Stomach (tissue), 9 donors: ENCODE results near the gene ATP6V0D1. TPM values are rescaled to one million over a fixed set of nuclear protein-coding genes. Genes with fewer than 3 reads are reported as not detected.
"Not testable (repeated sequence)": the region's sequence is repeated elsewhere in the genome, so short reads cannot be mapped to it uniquely, and the experiment has no call there.

Experiments
- DNase-seq, 2 donors: peaks; one replicate each; pipeline versions ENCODE4 v3.0.0 to v3.0.0-alpha.2; 2013 to 2019
- H3K27ac ChIP-seq, 5 donors: fragments of 200-600 bp in 4 of 5; sonication (generic) in 4 of 5; one replicate each; pipeline ENCODE4 v1.5.1; 2013 to 2019; ENCODE audit warnings: mild to moderate bottlenecking in 1 of 5, moderate library complexity in 1 of 5
- H3K27me3 ChIP-seq, 3 donors: fragments of 200-600 bp; sonication (generic); one replicate each; pipeline ENCODE4 v1.5.1; 2017 to 2019; ENCODE audit warnings: mixed run types in 1 of 3
- H3K36me3 ChIP-seq, 4 donors: fragments of 200-600 bp; sonication (generic); 1 replicate in 3 of 4; 2 replicates in 1 of 4; pipeline ENCODE4 v1.5.1; 2016 to 2019
- H3K4me1 ChIP-seq, 4 donors: fragments of 200-600 bp; sonication (generic); one replicate each; pipeline ENCODE4 v1.5.1; 2016 to 2019
- H3K4me3 ChIP-seq, 4 donors: fragments of 200-600 bp; sonication (generic) in 3 of 4; one replicate each; pipeline ENCODE4 v1.5.1; 2016 to 2019; ENCODE audit warnings: mild to moderate bottlenecking in 1 of 4
- H3K9me3 ChIP-seq, 4 donors: fragments of 200-600 bp; sonication (generic); one replicate each; pipeline ENCODE4 v1.5.1; 2016 to 2019
- EP300 ChIP-seq: sonication (generic); formaldehyde crosslinking; IDR thresholded peaks from one replicate; pipeline ENCODE4 v1.6.1; 2017; ENCODE audit warnings: antibody characterized with exemption
- POLR2A ChIP-seq, 4 donors: fragments of 450-650 bp; IDR thresholded peaks; one replicate each; pipeline ENCODE4 v1.6.1; 2016; ENCODE audit warnings: antibody characterized with exemption in 4 of 4, control low read depth in 2 of 4, mild to moderate bottlenecking in 1 of 4, moderate library complexity in 1 of 4
- POLR2AphosphoS5 ChIP-seq, 3 donors: sonication (generic); formaldehyde crosslinking; IDR thresholded peaks; one replicate each; pipeline ENCODE4 v1.6.1; 2016; ENCODE audit warnings: antibody characterized with exemption in 3 of 3
- WGBS, 5 donors: extraction: QIAGEN DNeasy Blood & Tissue Kit in 3 of 5; methylation state at CpG; one replicate each; pipeline versions ENCODE4 v1.1.5 to v1.1.7; 2013 to 2018; 5-methylcytosine and 5-hydroxymethylcytosine counted together
- intact Hi-C: fragments of 100-400 bp; cut with DNase I; formaldehyde crosslinking; loops from one replicate; pipeline ENCODE4 v1.15.1; 2023; ENCODE audit warnings: low total_unique reads
- polyA plus RNA-seq, 3 donors: library from polyadenylated mRNA; stranded (reverse); fragments of 200-250 nt; gene quantifications; one replicate each; pipeline ENCODE4 v1.2.3, GENCODE V29; 2013
- total RNA-seq, 5 donors: library from RNA; depleted of rRNA; stranded (reverse); fragments of >200 nt; gene quantifications; one replicate each; pipeline versions ENCODE4 v1.1.0 to v1.2.3, GENCODE V29; 2014 to 2016
- TF ChIP-seq, protein P1 (sequence below), 7 experiments: fragments of 450-650 bp in 4 of 7; fragments of 200-600 bp in 3 of 7; sonication (generic) in 3 of 7; IDR thresholded peaks; one replicate each; pipeline ENCODE4 v1.5.1; 2016 to 2019; ENCODE audit warnings: antibody characterized with exemption in 7 of 7, control low read depth in 2 of 7, mild to moderate bottlenecking in 1 of 7
- donor health status: healthy with polysubstance abuse.
- donor health status: Bipolar disorder and iron deficiency.
- donor health status: healthy.

Gene ATP6V0D1
- total and polyA plus RNA-seq, 8 donors = 23.5 to 102 (median 64.9) TPM

- 71 to 83% (median 77%) methylated on average over 3 of the region's 3 CpGs for WGBS, 5 donors
- DNase-seq = no peak
- no peak overlapping the region for H3K27ac ChIP-seq
- H3K36me3 ChIP-seq = no peaks in the 10 kb centered on the region
- intact Hi-C loops = loop anchor here (5.0 kb wide), 1 partner anchor 125 kb away; no protein-coding TSS in a partner anchor
- peaks cover 0 to 24% (median 11%) of the 10 kb centered on the region in 4 donors for H3K4me1 ChIP-seq
- no peaks in the 10 kb centered on the region for H3K9me3 ChIP-seq
- TF ChIP-seq POLR2AphosphoS5 (IDR thresholded peaks at IDR 0.05) = no peak
- no peaks in the 10 kb centered on the region for H3K27me3 ChIP-seq
- H3K4me3 ChIP-seq = no peak overlapping the region
Observed at GRCh38 chr16:67517155-67517445, 36.1 kb upstream of the ATP6V0D1 start.

- DNase-seq = no peak
- no peaks in the 10 kb centered on the region for H3K27me3 ChIP-seq
- H3K9me3 ChIP-seq = no peaks in the 10 kb centered on the region
- TF ChIP-seq, protein P1, sequence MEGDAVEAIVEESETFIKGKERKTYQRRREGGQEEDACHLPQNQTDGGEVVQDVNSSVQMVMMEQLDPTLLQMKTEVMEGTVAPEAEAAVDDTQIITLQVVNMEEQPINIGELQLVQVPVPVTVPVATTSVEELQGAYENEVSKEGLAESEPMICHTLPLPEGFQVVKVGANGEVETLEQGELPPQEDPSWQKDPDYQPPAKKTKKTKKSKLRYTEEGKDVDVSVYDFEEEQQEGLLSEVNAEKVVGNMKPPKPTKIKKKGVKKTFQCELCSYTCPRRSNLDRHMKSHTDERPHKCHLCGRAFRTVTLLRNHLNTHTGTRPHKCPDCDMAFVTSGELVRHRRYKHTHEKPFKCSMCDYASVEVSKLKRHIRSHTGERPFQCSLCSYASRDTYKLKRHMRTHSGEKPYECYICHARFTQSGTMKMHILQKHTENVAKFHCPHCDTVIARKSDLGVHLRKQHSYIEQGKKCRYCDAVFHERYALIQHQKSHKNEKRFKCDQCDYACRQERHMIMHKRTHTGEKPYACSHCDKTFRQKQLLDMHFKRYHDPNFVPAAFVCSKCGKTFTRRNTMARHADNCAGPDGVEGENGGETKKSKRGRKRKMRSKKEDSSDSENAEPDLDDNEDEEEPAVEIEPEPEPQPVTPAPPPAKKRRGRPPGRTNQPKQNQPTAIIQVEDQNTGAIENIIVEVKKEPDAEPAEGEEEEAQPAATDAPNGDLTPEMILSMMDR (IDR thresholded peaks at IDR 0.05) = no peak
- TF ChIP-seq POLR2A (IDR thresholded peaks at IDR 0.05) (no peak), EP300 (no peak), POLR2AphosphoS5 (IDR thresholded peaks at IDR 0.05) (no peak)
- peaks cover 0 to 19% (median 9%) of the 10 kb centered on the region in 4 donors for H3K4me1 ChIP-seq
- no peak overlapping the region for H3K27ac ChIP-seq
- H3K4me3 ChIP-seq = no peak overlapping the region
- intact Hi-C loops = loop anchor here (5.0 kb wide), 1 partner anchor 126 kb away; no protein-coding TSS in a partner anchor
- WGBS, 5 donors = 82 to 90% (median 89%) methylated on average over 12 of the region's 12 CpGs
- no peaks in the 10 kb centered on the region for H3K36me3 ChIP-seq
Observed at GRCh38 chr16:67516296-67517154, 35.6 kb upstream of the ATP6V0D1 start.

GRCh38 chr16:67514382-67514828, 33.4 kb upstream of the ATP6V0D1 start:
- Histone ChIP-seq H3K9me3 (no peaks in the 10 kb centered on the region), H3K4me3 (no peak overlapping the region), H3K27ac (no peak overlapping the region), H3K4me1 (peaks cover 0 to 12% (median 5%) of the 10 kb centered on the region in 4 donors), H3K27me3 (no peaks in the 10 kb centered on the region), H3K36me3 (no peaks in the 10 kb centered on the region)
- TF ChIP-seq POLR2AphosphoS5 (IDR thresholded peaks at IDR 0.05) (peak in 1 of 3 donors; percentile 36), EP300 (no peak)
- TF ChIP-seq, protein P1 (IDR thresholded peaks at IDR 0.05) = peak in 5 of 7 experiments; percentile 42 to 67 (median 46)
- 7 to 17% (median 11%) methylated on average over 8 of the region's 8 CpGs for WGBS, 5 donors
- peak; percentile 86 to 92 for DNase-seq
- intact Hi-C loops = no loop called here

DNA sequence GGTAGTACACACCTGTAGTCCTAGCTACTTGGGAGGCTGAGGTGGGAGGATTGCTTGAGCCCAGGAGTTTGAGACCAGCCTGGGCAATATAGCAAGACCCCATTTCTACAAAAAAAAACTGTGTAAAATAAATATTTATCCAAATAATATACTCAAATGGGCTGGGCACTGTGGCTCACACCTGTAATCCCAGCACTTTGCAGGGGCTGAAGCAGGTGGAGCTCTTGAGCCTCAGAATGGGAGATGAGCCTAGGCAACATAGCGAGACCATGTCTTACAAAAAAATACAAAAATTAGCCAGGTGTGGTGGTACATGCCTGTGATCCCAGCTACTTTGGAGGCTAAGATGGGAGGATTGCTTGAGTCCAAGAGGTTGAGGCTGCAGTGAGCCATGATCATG, 32.9 kb upstream of the ATP6V0D1 start:
- H3K9me3 ChIP-seq, H3K27me3 ChIP-seq, H3K4me3 ChIP-seq, DNase-seq, H3K27ac ChIP-seq, H3K36me3 ChIP-seq, intact Hi-C loops: not testable (repeated sequence)
- 89 to 100% (median 92%) methylated on average over 1 of the region's 1 CpG for WGBS, 5 donors
- H3K4me1 ChIP-seq = peaks cover 0 to 12% (median 5%) of the 10 kb centered on the region in 4 donors

DNA sequence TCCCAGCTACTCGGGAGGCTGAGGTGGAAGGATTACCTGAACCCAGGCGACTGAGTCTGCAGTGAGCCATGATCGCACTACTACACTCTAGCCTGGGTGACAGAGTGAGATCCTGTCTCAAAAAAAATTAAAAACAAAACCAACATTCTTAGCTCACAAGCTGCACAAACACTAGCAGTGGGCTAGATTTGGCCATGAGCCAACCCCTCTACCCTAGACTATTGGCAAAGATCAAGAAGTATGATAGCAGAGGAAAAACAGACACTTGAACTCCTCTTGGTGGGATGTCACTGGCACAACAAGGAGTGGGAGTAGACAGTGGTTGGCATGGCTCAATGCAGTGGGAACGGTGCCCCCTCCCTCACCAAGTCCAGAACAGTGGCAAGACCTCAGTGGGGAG, 28.1 kb upstream of the ATP6V0D1 start:
- 83 to 90% (median 87%) methylated on average over 4 of the region's 4 CpGs for WGBS, 5 donors
- H3K9me3 ChIP-seq = no peaks in the 10 kb centered on the region
- H3K36me3 ChIP-seq = no peaks in the 10 kb centered on the region
- H3K4me3 ChIP-seq = no peak overlapping the region
- intact Hi-C loops = no loop called here
- H3K27ac ChIP-seq = no peak overlapping the region
- H3K27me3 ChIP-seq = no peaks in the 10 kb centered on the region
- DNase-seq = no peak
- H3K4me1 ChIP-seq = peaks cover 0 to 13% (median 1%) of the 10 kb centered on the region in 4 donors
- TF ChIP-seq, protein P1 (IDR thresholded peaks at IDR 0.05) = no peak
- TF ChIP-seq POLR2A (IDR thresholded peaks at IDR 0.05) (no peak), POLR2AphosphoS5 (IDR thresholded peaks at IDR 0.05) (no peak), EP300 (no peak)
